GM12892 (cell line): ENCODE measurements around the gene GBP6.

Source experiments
- POLR2A ChIP-seq: IDR thresholded peaks from 2 replicates; pipeline ENCODE4 v1.6.1; 2011; ENCODE audit warnings: low read depth, low read length, control low read depth
- POLR2AphosphoS5 ChIP-seq: IDR thresholded peaks from 2 replicates; pipeline ENCODE4 v1.6.1; 2011; ENCODE audit warnings: low read depth, low read length, control low read depth

DNA sequence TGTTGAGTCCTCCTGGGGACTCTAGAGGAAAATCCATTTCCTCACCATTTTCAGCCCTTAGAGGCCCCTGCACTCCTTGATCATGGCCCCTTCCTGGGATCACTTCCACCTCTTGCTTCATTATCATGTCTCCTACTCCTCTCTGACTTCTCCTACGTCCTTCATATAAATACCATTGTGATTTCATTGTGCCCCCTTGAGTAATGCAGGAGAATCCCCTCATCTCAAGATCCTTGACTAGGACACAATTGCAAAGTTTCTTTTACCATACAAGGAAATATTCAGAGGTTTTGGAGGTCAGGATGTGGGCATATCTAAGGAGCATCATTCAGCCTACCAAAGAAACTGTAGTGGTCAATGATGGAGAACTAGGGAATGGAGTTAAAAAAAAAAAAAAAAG lies 8.8 kb upstream of the GBP6 start:
- TF ChIP-seq POLR2A (no peak), POLR2AphosphoS5 (no peak)
